HG02852 (cell line): ENCODE measurements around the gene EYA2.

Experiments used
- ATAC-seq: cut with Tn5 transposase; IDR thresholded peaks from one replicate; pipeline ENCODE4 v1.9.1; 2021; ENCODE audit warnings: mild to moderate bottlenecking, moderate library complexity; ENCODE audit not compliant: unreplicated experiment

Gene EYA2

DNA sequence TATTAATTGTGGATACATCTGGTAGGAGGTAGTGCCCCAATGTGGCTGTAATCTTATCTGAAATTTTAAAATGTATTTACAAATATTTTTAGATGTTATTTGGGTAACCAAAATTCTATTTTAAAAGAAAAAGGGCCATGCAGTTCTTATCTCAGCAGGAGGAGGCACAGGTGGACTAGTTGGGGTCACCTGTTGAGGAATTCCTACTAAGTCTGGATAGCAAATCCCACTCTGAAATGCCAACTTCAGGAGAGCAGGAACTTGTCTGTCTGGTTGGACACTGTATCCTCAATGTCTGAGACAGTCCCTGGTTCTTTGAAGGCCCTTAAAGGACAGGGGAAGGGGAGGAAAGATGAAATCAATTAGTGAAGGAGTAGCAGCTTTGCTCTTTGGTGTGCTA is 82.6 kb downstream of the EYA2 start:
- ATAC-seq: no peak

GRCh38 chr20:46977909-46978588 is 83.4 kb downstream of the EYA2 start:
- ATAC-seq: no peak

- no peak for ATAC-seq
Observed at GRCh38 chr20:46978951-46979491, 84.4 kb downstream of the EYA2 start.

- no peak for ATAC-seq
Observed at GRCh38 chr20:46979603-46980241, 85.1 kb downstream of the EYA2 start.

DNA sequence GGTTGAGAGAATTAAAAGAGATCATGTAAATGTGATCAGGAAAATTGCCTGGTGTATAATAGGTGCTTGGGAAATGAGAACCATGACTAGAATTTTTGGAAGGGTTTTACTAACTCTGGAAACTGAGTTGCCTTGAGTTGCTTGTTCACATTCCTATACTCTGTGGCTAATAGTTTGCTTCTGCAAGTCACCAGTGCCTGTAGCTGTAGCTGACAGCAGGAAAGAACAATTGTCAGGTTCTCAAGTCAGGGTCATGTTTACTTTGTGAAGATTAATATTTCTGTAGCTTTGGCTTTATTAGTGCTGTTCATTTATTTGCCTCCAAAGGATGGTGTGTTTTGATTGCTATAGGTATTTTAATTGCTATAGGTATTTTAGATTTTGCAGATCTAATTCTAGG is 86.5 kb downstream of the EYA2 start:
- no peak for ATAC-seq

GRCh38 chr20:46983466-46983865 is 88.8 kb downstream of the EYA2 start:
- no peak for ATAC-seq

- no peak for ATAC-seq
Observed at GRCh38 chr20:46984405-46984804, 89.8 kb downstream of the EYA2 start.

DNA sequence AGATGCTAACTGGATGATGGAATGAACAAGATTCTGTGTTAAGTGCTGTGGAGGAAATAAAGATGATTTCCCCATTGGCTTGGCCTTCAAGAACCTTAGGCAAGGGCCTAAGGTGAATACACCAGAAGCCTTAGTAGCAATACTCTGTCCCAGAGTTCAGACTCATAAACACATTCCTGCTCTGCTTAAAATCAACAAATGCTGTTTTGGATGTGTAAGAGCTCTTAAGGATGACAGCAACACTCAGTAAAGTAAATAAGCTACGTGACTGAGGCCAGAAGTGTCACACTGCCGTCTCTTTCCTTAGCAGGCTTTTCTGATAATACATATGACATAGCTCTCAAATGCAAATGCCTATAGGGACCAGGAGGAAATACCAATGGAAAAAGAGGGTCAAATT is 90.6 kb downstream of the EYA2 start:
- no peak for ATAC-seq

GRCh38 chr20:46985671-46986070 is 91.0 kb downstream of the EYA2 start:
- no peak for ATAC-seq

- no peak for ATAC-seq
Observed at GRCh38 chr20:46987001-46987400, 92.4 kb downstream of the EYA2 start.

GRCh38 chr20:46990017-46990595 is 95.5 kb downstream of the EYA2 start:
- ATAC-seq: no peak

GRCh38 chr20:46990596-46991104 is 96.0 kb downstream of the EYA2 start:
- ATAC-seq: no peak

DNA sequence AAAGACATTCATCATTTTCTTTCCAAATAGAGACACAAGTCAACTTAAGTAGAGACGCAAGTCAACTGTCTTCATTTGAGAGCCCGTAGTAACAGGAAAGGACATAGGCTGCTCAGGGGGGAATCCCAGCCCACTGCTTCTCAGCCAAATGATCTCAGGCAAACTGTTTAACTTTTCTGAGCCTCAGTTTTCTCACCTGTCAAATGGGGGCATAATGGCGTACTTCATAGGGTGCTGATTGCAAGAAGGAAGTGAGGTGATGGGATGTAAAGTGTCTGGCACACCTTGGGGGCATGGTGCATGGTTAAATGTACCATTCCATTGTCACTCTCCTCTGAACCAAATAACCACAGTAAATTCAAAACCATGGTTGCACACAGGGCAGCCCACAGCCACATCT is 96.5 kb downstream of the EYA2 start:
- no peak for ATAC-seq

GRCh38 chr20:46991880-46992639 is 97.4 kb downstream of the EYA2 start:
- no peak for ATAC-seq

- no peak for ATAC-seq
Observed at GRCh38 chr20:46992640-46993035, 98.0 kb downstream of the EYA2 start.

DNA sequence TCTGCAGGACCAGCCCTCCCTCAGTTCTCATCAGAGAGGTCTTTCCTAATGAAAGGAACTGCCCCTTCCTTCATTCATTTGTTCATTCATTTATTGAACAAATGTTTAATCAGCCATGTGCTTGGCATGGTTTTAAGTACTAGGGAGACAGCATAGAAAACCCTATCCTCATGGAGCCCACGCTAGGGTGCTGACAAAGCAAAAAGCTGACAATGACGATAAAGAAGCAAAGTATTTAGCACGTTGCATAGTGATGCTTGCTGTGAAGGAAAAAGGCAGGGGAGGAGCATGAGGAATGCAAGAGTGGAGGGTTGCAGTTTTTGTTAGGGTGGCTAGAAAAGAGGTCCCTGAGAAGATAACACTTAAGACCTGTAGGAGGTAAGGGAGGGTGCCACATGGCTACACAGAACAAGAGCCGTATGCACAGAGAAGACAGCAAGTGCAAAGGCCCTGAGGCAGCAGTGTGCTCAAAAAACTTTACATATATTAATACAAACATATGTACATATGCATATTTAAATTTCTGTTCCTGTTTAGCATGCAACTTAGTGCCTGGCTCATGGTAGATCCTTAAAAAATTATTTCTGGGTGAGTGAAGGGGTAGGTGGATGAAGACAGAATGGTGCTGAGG is 98.9 kb downstream of the EYA2 start:
- ATAC-seq: no peak

GRCh38 chr20:46994341-46994740 is 99.7 kb downstream of the EYA2 start:
- no peak for ATAC-seq

- ATAC-seq: no peak
Observed at GRCh38 chr20:46995561-46996142, 101.0 kb downstream of the EYA2 start.

- no peak for ATAC-seq
Observed at GRCh38 chr20:46997187-46997586, 102.5 kb downstream of the EYA2 start.

DNA sequence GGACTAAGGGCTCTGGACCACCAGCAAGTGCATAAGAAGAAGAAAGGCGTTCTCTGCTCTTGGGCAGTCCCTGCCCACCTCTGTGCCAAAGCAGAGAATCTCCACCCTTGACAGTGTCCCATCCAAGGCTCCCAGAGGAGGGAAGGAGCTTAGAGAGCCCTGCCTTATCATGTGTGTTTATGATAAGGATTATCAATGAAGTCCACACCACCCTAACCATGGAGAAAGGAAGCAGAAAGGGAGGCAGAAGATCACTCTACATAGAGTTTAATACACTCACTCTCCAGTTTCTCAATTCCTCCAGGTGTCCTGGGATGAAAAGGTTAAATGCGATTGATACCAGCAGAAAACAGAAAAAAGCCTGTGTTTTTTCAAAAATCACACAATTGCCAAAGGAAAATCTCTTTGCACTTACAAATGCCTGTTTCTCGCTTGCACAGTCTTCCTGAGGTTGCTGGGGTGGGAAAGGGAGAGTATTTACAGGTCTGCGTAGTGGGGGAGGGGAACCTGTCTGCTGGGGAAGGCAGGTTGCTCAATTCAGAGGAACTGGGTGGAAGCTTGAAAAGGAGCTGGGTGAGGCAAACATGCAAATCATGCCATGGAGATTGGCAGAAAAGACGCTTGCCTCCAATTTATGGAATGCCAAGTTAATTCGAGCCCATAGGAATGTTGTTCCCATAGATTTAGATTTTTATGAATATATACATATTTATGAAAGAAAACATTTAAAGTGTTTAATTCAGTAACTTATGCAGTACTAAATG is 104.0 kb downstream of the EYA2 start:
- ATAC-seq: no peak
